Heart left ventricle (tissue), 16 donors: ENCODE data around the gene NAPSA. TPM values are rescaled to one million over a fixed set of nuclear protein-coding genes. Genes with fewer than 3 reads are reported as not detected.

Source experiments
- ATAC-seq, 4 donors: fragments of 200-7000 bp; cut with Tn5 transposase; one replicate each; pipeline ENCODE4 v1.9.1; 2020 to 2022; ENCODE audit warnings: moderate library complexity in 4 of 4, mild to moderate bottlenecking in 3 of 4, moderate number of reproducible peaks in 1 of 4
- DNase-seq, 5 donors: peaks; one replicate each; pipeline ENCODE4 v3.0.0-alpha.2; 2020
- H3K27ac ChIP-seq, 12 donors: fragments of 200-600 bp; sonication (generic) in 4 of 12; one replicate each; pipeline versions ENCODE4 v1.5.0 to v1.8.0; 2016 to 2022; ENCODE audit warnings: mild to moderate bottlenecking in 2 of 12
- H3K27me3 ChIP-seq, 9 donors: fragments of 200-600 bp; sonication (generic) in 2 of 9; one replicate each; pipeline versions ENCODE4 v1.5.1 to v1.8.0; 2016 to 2022; ENCODE audit warnings: mild to moderate bottlenecking in 3 of 9
- H3K36me3 ChIP-seq, 9 donors: fragments of 200-600 bp; sonication (generic) in 2 of 9; one replicate each; pipeline versions ENCODE4 v1.5.0 to v1.8.0; 2018 to 2022; ENCODE audit warnings: mild to moderate bottlenecking in 2 of 9
- H3K4me1 ChIP-seq, 12 donors: fragments of 200-600 bp; sonication (generic) in 4 of 12; one replicate each; pipeline versions ENCODE4 v1.5.0 to v1.8.0; 2016 to 2022; ENCODE audit warnings: mild to moderate bottlenecking in 3 of 12
- H3K4me3 ChIP-seq, 12 donors: fragments of 200-600 bp; sonication (generic) in 4 of 12; one replicate each; pipeline versions ENCODE4 v1.5.0 to v1.8.0; 2017 to 2022; ENCODE audit warnings: mild to moderate bottlenecking in 9 of 12, moderate library complexity in 4 of 12
- H3K9me3 ChIP-seq, 12 donors: fragments of 200-600 bp; sonication (generic) in 4 of 12; one replicate each; pipeline versions ENCODE4 v1.5.0 to v1.8.0; 2016 to 2022; ENCODE audit warnings: mild to moderate bottlenecking in 1 of 12
- POLR2A ChIP-seq, 2 donors: fragments of 450-650 bp; IDR thresholded peaks; one replicate each; pipeline ENCODE4 v1.6.1; 2017; ENCODE audit warnings: antibody characterized with exemption in 2 of 2, mild to moderate bottlenecking in 2 of 2, moderate library complexity in 2 of 2
- WGBS, 4 donors: extraction: QIAGEN DNeasy Blood & Tissue Kit in 2 of 4; methylation state at CpG; one replicate each; pipeline versions ENCODE4 v1.1.5 to v1.1.7; 2013 to 2018; 5-methylcytosine and 5-hydroxymethylcytosine counted together
- intact Hi-C, 10 donors: fragments of 100-400 bp; cut with DNase I; formaldehyde crosslinking; loops; one replicate each; pipeline versions ENCODE4 v1.11.1 to v1.14.2; 2022
- polyA plus RNA-seq, 2 donors: library from polyadenylated mRNA; stranded (reverse); fragments of 200-250 nt; gene quantifications; one replicate each; pipeline ENCODE4 v1.2.3, GENCODE V29; 2013
- total RNA-seq, 9 donors: library from RNA; depleted of rRNA in 2 of 9; stranded (reverse); fragments of >200 nt in 2 of 9; fragmentation: NEBNext Ultra II Directional in 3 of 9; extraction: Animal tissue kit (Norgen Biotek cat#: 25700) in 3 of 9; gene quantifications; one replicate each; pipeline versions ENCODE4 v1.1.0 to v1.2.4, GENCODE V29; 2016 to 2023
- TF ChIP-seq, protein P1 (sequence below), 12 donors: fragments of 200-600 bp; sonication (generic) in 4 of 12; IDR thresholded peaks; one replicate each; pipeline versions ENCODE4 v1.5.0 to v1.8.0; 2018 to 2022; ENCODE audit warnings: antibody characterized with exemption in 12 of 12, mild to moderate bottlenecking in 5 of 12
- donor health status: ischemic (EF 13 %, LVEDD 7.1; RV severe dilation, severe dysfunction).
- donor health status: healthy with polysubstance abuse.
- donor health status: DM: no; HTN: yes; CAD: no.
- donor health status: DM: no; HTN: no; CAD: no.
- donor health status: ischemic (EF 25% LVEDD 6.9; RV normal size, moderate dysfunction).
- donor health status: ischemic (EF 25% LVEDD 5.7; RV mildly dilated, moderate dysfunction).
- donor health status: healthy.
- donor health status: DM: yes; HTN: yes; CAD: no.
- donor health status: ischemic (EF 35%, LVEDD 5.7; RV mildly dilated, moderate dysfunction).
- donor health status: nonischemic (EF 11% LVEDD 7.7; RV severe dilation, severe dysfunction).
- donor health status: DM: yes; HTN: yes; CAD: no.
- donor health status: PGD.
- donor health status: ischemic (EF 29% LVEDD 5.4; RV normal size, mild dysfunction).
- donor health status: nonischemic (EF 23%, LVEDD 6.1; RV moderate dilation, normal function).

NAPSA gene
- total and polyA plus RNA-seq, 11 donors: 0.28 to 0.89 (median 0.62) TPM; not detected in 5

DNA sequence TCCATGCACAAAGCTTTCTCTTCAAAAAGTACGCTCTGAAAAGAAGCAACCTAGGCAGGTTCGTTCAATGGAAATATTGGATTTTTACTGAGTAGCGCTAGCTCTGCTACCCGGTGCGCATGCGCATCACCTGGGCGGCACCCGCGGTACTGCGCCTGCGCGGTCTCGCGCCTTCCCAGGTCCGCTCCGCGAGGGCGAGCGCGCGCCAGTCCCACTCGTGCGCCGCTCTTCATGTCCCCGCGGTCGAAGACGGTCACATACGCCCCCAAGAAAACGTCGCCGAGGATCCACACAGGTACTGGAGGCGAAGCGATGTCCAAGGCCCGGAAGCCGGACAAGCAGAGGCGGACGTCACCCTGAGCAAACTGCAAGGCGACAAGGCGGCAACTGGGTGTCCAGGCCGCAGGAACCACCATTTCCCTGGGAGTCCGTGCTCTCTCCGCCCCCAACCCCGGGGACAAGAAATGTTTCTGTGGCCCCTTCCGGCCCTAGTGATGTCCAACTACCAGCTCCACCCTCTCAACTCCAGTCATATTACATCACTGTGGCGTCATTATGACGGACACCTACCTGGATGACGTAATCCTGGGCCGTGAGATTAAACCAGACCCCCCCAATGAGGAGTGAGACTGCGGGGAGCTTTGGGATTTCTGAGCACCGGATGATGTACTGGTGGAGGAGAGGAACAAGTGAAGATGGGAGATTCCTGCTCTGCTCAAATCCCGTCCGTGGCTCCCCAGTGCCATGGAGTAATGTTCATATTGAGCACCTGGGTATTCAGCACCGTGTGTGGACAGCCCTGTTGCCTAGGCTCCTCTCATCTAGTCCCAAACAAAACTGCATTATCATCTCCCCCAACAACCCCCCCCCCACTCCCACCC lies 31.5 kb downstream of the NAPSA start:
- no peaks in the 10 kb centered on the region for H3K36me3 ChIP-seq
- H3K27me3 ChIP-seq: peaks cover 0 to 49% (median 17%) of the 10 kb centered on the region in 9 donors
- DNase-seq (peak; percentile 66 to 90 (median 79)), ATAC-seq (peak; percentile 10 to 29 (median 18))
- peak overlapping the region in 11 of 12 donors; percentile 47 to 92 (median 73) for H3K27ac ChIP-seq
- H3K4me1 ChIP-seq: peaks cover 0 to 37% (median 15%) of the 10 kb centered on the region in 12 donors
- H3K9me3 ChIP-seq: no peaks in the 10 kb centered on the region
- peak in 1 of 2 donors; percentile 56 for TF ChIP-seq POLR2A (IDR thresholded peaks at IDR 0.05)
- TF ChIP-seq, protein P1, sequence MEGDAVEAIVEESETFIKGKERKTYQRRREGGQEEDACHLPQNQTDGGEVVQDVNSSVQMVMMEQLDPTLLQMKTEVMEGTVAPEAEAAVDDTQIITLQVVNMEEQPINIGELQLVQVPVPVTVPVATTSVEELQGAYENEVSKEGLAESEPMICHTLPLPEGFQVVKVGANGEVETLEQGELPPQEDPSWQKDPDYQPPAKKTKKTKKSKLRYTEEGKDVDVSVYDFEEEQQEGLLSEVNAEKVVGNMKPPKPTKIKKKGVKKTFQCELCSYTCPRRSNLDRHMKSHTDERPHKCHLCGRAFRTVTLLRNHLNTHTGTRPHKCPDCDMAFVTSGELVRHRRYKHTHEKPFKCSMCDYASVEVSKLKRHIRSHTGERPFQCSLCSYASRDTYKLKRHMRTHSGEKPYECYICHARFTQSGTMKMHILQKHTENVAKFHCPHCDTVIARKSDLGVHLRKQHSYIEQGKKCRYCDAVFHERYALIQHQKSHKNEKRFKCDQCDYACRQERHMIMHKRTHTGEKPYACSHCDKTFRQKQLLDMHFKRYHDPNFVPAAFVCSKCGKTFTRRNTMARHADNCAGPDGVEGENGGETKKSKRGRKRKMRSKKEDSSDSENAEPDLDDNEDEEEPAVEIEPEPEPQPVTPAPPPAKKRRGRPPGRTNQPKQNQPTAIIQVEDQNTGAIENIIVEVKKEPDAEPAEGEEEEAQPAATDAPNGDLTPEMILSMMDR (IDR thresholded peaks at IDR 0.05): no peak
- peak overlapping the region; percentile 14 to 69 (median 54) for H3K4me3 ChIP-seq
- intact Hi-C loops: no loop called here
- 11 to 19% (median 14%) methylated on average over 23 to 54 of the region's 54 CpGs for WGBS, 4 donors

DNA sequence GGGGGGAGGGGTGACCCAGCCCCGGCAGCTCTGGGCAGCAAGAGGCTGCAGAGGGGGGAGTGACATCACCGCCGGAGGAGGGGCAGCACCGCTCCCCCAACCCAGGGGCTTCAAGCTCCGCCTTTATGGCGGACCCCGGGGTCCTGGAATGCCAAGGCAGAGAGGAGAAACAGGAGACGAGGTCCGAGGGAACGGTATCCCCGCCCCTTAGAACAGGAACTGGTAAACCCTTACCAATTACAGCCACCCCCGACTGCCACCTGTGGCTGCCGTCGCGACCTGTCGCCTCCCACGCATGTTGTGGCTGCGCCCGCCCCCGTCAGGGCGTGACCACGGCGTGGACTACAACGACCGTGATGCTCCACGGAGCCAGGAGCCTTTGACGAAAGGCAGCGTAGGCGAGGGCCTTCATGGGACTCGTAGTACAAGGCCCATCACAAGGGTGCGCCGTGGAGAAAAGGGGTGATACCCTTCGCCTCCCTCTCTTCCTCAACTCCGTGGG lies 32.2 kb downstream of the NAPSA start:
- peak; percentile 38 to 64 (median 60) for ATAC-seq
- intact Hi-C loops: no loop called here
- H3K36me3 ChIP-seq: no peaks in the 10 kb centered on the region
- peak overlapping the region; percentile 14 to 69 (median 54) for H3K4me3 ChIP-seq
- peaks cover 0 to 40% (median 17%) of the 10 kb centered on the region in 12 donors for H3K4me1 ChIP-seq
- H3K27me3 ChIP-seq: peaks cover 0 to 53% (median 17%) of the 10 kb centered on the region in 9 donors
- no peaks in the 10 kb centered on the region for H3K9me3 ChIP-seq
- no peak for TF ChIP-seq POLR2A (IDR thresholded peaks at IDR 0.05)
- TF ChIP-seq, protein P1 (IDR thresholded peaks at IDR 0.05): no peak
- H3K27ac ChIP-seq: peak overlapping the region; percentile 42 to 92 (median 69)
- 1 to 2% (median 2%) methylated on average over 17 to 34 of the region's 34 CpGs for WGBS, 4 donors
- DNase-seq: peak; percentile 88 to 96 (median 94)

DNA sequence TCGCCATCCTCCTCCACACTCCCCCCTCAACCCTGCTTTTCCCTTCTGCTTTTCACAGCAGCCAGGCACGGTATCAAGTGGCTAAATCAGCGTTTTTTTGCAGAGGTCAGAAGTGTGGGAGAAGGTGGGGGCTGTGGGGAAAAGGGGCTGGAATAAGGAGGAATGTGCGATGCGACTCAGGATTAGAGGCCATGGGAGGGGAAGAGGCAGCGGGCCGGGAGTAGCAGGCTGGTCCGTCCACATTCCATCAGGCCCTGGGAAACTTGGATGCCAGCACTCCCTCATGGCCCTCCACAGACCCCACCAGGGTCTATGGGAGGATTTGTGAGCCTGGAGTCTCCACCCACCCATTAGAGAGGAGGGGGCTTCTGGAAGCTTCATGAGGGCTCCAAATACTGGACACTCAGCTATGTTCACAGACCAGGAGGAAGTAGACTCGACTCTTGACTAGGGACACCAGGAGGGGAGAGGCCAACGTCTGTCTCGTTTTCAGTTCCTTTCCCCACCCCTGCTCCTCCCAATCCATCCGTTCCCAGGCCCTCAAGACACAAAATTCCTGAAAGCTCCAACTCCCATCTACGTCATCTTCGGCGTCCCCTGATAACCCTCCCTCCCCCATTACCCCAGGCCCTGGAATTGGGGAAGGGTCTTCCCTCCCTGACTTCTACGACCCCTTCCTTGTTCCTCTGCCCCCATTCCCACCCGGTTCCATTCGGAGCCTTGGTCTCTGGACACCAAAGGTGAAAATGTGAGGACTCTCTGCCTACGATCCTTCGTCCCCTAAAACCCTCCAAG lies 33.0 kb downstream of the NAPSA start:
- Histone ChIP-seq H3K36me3 (no peaks in the 10 kb centered on the region), H3K9me3 (no peaks in the 10 kb centered on the region), H3K4me3 (peak overlapping the region in 11 of 12 donors; percentile 25 to 69 (median 54)), H3K27ac (peak overlapping the region; percentile 42 to 92 (median 69)), H3K27me3 (peaks cover 2 to 59% (median 21%) of the 10 kb centered on the region in 9 donors), H3K4me1 (peaks cover 0 to 45% (median 17%) of the 10 kb centered on the region in 12 donors)
- no peak for ATAC-seq
- TF ChIP-seq, protein P1 (IDR thresholded peaks at IDR 0.05): no peak
- no peak for TF ChIP-seq POLR2A (IDR thresholded peaks at IDR 0.05)
- 16 to 26% (median 19%) methylated on average over 20 of the region's 20 CpGs for WGBS, 4 donors
- intact Hi-C loops: no loop called here
- peak in 3 of 5 donors; percentile 35 to 57 (median 51) for DNase-seq
